ENCODE measurements around the gene CHODL.

Gene CHODL

GRCh38 chr21:18265944-18266343 is 21.3 kb downstream of the CHODL start:
- no peaks in the 10 kb centered on the region for H3K9me3 ChIP-seq (ENCODE audit: insufficient read depth, low read depth, low read length)

GRCh38 chr21:18267496-18267895 is 22.9 kb downstream of the CHODL start:
- Histone ChIP-seq H3K4me1 (ENCODE audit: insufficient read depth, low read length, poor library complexity, severe bottlenecking) (no peaks in the 10 kb centered on the region), H3K79me2 (ENCODE audit: insufficient read depth, low read length) (no peaks in the 10 kb centered on the region), H3K9me3 (ENCODE audit: insufficient read depth, low read depth, low read length) (no peaks in the 10 kb centered on the region), H3K9me2 (replicated peaks; ENCODE audit: low read depth, low read length) (no peaks in the 10 kb centered on the region), H3F3A (ENCODE audit: low read depth) (no peaks in the 10 kb centered on the region), H4K20me1 (ENCODE audit: insufficient read depth, low read length, poor library complexity, severe bottlenecking) (no peaks in the 10 kb centered on the region), H3K36me3 (ENCODE audit: insufficient read depth, low read length) (no peaks in the 10 kb centered on the region), H3K9ac (ENCODE audit: low read depth, low read length, poor library complexity, severe bottlenecking) (no peak overlapping the region), H3K4me3 (ENCODE audit: low read length, poor library complexity, severe bottlenecking) (no peak overlapping the region), H3K27me3 (ENCODE audit: insufficient read depth, low read length, poor library complexity, severe bottlenecking) (no peaks in the 10 kb centered on the region), H2AFZ (ENCODE audit: low read length) (no peak overlapping the region), H3K4me2 (ENCODE audit: low read depth, low read length, poor library complexity, severe bottlenecking) (no peak overlapping the region)
- TF ChIP-seq EZH2phosphoT487 (IDR thresholded peaks at IDR 0.05; ENCODE audit: borderline replicate concordance), result no peak
- TF ChIP-seq CTCF (conservative IDR thresholded peaks at IDR 0.05; ENCODE audit: low read length), result no peak

More at GRCh38 chr21:18265944-18266343, 21.3 kb downstream of the CHODL start:
- Histone ChIP-seq H3K27me3 (ENCODE audit: insufficient read depth, low read length, poor library complexity, severe bottlenecking) (no peaks in the 10 kb centered on the region), H3F3A (ENCODE audit: low read depth) (no peaks in the 10 kb centered on the region), H4K20me1 (ENCODE audit: insufficient read depth, low read length, poor library complexity, severe bottlenecking) (no peaks in the 10 kb centered on the region), H3K4me2 (ENCODE audit: low read depth, low read length, poor library complexity, severe bottlenecking) (no peak overlapping the region), H3K9ac (ENCODE audit: low read depth, low read length, poor library complexity, severe bottlenecking) (no peak overlapping the region), H3K4me3 (ENCODE audit: low read length, poor library complexity, severe bottlenecking) (no peak overlapping the region), H3K4me1 (ENCODE audit: insufficient read depth, low read length, poor library complexity, severe bottlenecking) (no peaks in the 10 kb centered on the region), H3K79me2 (ENCODE audit: insufficient read depth, low read length) (no peaks in the 10 kb centered on the region), H2AFZ (ENCODE audit: low read length) (no peak overlapping the region), H3K36me3 (ENCODE audit: insufficient read depth, low read length) (no peaks in the 10 kb centered on the region), H3K9me2 (replicated peaks; ENCODE audit: low read depth, low read length) (no peaks in the 10 kb centered on the region)
- TF ChIP-seq EZH2phosphoT487 (IDR thresholded peaks at IDR 0.05; ENCODE audit: borderline replicate concordance) (no peak), CTCF (conservative IDR thresholded peaks at IDR 0.05; ENCODE audit: low read length) (no peak)

- no peaks in the 10 kb centered on the region for H3K79me2 ChIP-seq (ENCODE audit: insufficient read depth, low read length)
- no peak overlapping the region for H3K4me3 ChIP-seq (ENCODE audit: low read length, poor library complexity, severe bottlenecking)
- H2AFZ ChIP-seq (ENCODE audit: low read length), result no peak overlapping the region
- H3K4me1 ChIP-seq (ENCODE audit: insufficient read depth, low read length, poor library complexity, severe bottlenecking), result no peaks in the 10 kb centered on the region
- H3K9me3 ChIP-seq (ENCODE audit: insufficient read depth, low read depth, low read length), result no peaks in the 10 kb centered on the region
- H3F3A ChIP-seq (ENCODE audit: low read depth), result no peaks in the 10 kb centered on the region
- no peaks in the 10 kb centered on the region for H4K20me1 ChIP-seq (ENCODE audit: insufficient read depth, low read length, poor library complexity, severe bottlenecking)
- no peaks in the 10 kb centered on the region for H3K27me3 ChIP-seq (ENCODE audit: insufficient read depth, low read length, poor library complexity, severe bottlenecking)
- no peak overlapping the region for H3K9ac ChIP-seq (ENCODE audit: low read depth, low read length, poor library complexity, severe bottlenecking)
- no peak overlapping the region for H3K4me2 ChIP-seq (ENCODE audit: low read depth, low read length, poor library complexity, severe bottlenecking)
- no peak for TF ChIP-seq EZH2phosphoT487 (IDR thresholded peaks at IDR 0.05; ENCODE audit: borderline replicate concordance)
- TF ChIP-seq CTCF (conservative IDR thresholded peaks at IDR 0.05; ENCODE audit: low read length), result no peak
- no peaks in the 10 kb centered on the region for H3K36me3 ChIP-seq (ENCODE audit: insufficient read depth, low read length)
- no peaks in the 10 kb centered on the region for H3K9me2 ChIP-seq (replicated peaks; ENCODE audit: low read depth, low read length)
These were observed 24.3 kb downstream of the CHODL start for GRCh38 chr21:18268906-18269305.
